ENCODE data around the gene C1QTNF9B. TPM values are rescaled to one million over a fixed set of nuclear protein-coding genes. Genes with fewer than 3 reads are reported as not detected.

C1QTNF9B gene
- polyA plus RNA-seq, 1 donor = 0.36 TPM

DNA sequence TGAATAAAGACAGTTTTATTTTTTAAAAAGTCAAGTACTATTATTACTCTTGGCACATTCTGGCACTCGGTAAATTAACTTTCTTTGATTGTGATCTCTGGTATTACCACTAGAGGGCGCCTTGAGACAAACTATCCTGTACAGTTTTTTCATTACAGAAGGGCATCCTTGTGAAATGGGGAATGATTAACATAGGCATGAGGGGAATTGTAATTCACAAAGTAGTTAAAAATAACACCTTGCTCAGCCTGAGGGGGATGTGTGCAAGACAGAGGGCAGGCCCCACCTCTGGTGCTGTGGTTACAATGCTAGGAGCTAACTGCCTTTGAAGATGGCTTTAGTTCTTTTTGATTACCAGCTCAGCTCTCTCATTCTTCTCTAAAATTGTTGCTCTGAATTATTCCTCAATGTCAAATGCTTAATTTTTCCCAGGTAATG, 24.2 kb upstream of the C1QTNF9B start:
- Histone ChIP-seq H3K4me1 (ENCODE audit: control insufficient read depth, insufficient read depth, low read length) (no peaks in the 10 kb centered on the region), H3K36me3 (ENCODE audit: control insufficient read depth, insufficient read depth, low read length) (no peaks in the 10 kb centered on the region), H3K9me3 (ENCODE audit: control insufficient read depth, low read depth, low read length) (no peaks in the 10 kb centered on the region), H3K27me3 (ENCODE audit: control insufficient read depth, insufficient read depth, low read length) (no peaks in the 10 kb centered on the region), H3K27ac (ENCODE audit: low read length) (no peak overlapping the region), H3K4me3 (ENCODE audit: low read length) (no peak overlapping the region)
- DNase-seq = peak in 1 of 2 donors; percentile 17
- 44% methylated on average over 1 of the region's 2 CpGs for WGBS (ENCODE audit: insufficient coverage, low lambda C conversion rate)

DNA sequence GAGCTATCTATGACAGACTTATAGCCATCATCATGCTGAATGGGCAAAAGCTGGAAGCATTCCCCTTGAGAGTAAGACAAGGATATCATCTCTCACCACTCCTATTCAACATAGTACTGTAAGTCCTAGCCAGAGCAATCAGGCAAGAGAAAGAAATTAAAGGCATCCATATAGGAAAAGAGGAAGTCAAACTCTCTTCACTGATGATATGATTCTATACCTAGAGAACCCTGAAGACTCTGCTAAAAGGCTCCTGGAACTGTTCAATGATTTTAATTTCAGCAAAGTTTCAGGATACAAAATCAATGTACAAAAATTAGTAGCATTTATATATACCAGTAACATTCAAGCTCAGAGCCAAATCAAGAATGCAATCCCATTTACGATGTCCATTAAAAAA, 21.7 kb upstream of the C1QTNF9B start:
- no peaks in the 10 kb centered on the region for H3K27me3 ChIP-seq (ENCODE audit: control insufficient read depth, insufficient read depth, low read length)
- no CpG with 5 or more reads among the region's 1 CpG for WGBS (ENCODE audit: insufficient coverage, low lambda C conversion rate)
- H3K9me3 ChIP-seq (ENCODE audit: control insufficient read depth, low read depth, low read length) = no peaks in the 10 kb centered on the region
- H3K4me3 ChIP-seq (ENCODE audit: low read length) = no peak overlapping the region
- no peaks in the 10 kb centered on the region for H3K36me3 ChIP-seq (ENCODE audit: control insufficient read depth, insufficient read depth, low read length)
- H3K27ac ChIP-seq (ENCODE audit: low read length) = no peak overlapping the region
- no peak for DNase-seq
- no peaks in the 10 kb centered on the region for H3K4me1 ChIP-seq (ENCODE audit: control insufficient read depth, insufficient read depth, low read length)

DNA sequence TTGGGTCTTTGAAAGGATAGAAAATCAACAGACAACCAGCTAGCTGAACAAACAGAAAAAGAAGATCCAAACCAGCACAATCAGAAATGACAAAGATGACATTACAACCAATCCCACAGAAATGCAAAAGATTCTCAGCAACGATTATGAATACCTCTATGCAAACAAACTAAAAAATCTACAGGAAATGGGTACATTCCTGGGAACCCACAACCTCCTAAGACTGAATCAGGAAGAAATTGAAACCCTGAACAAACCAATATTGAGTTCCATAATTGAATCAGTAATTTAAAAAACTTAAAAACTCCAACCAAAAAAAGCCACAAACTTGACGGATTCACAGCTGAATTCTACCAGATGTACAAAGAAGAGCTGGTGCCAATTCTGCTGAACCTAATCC, 20.9 kb upstream of the C1QTNF9B start:
- Histone ChIP-seq H3K9me3 (ENCODE audit: control insufficient read depth, low read depth, low read length) (no peaks in the 10 kb centered on the region), H3K36me3 (ENCODE audit: control insufficient read depth, insufficient read depth, low read length) (no peaks in the 10 kb centered on the region), H3K27ac (ENCODE audit: low read length) (no peak overlapping the region), H3K27me3 (ENCODE audit: control insufficient read depth, insufficient read depth, low read length) (no peaks in the 10 kb centered on the region), H3K4me1 (ENCODE audit: control insufficient read depth, insufficient read depth, low read length) (no peaks in the 10 kb centered on the region), H3K4me3 (ENCODE audit: low read length) (no peak overlapping the region)
- no peak for DNase-seq
- WGBS (ENCODE audit: insufficient coverage, low lambda C conversion rate) = 92% methylated on average over 2 of the region's 2 CpGs

DNA sequence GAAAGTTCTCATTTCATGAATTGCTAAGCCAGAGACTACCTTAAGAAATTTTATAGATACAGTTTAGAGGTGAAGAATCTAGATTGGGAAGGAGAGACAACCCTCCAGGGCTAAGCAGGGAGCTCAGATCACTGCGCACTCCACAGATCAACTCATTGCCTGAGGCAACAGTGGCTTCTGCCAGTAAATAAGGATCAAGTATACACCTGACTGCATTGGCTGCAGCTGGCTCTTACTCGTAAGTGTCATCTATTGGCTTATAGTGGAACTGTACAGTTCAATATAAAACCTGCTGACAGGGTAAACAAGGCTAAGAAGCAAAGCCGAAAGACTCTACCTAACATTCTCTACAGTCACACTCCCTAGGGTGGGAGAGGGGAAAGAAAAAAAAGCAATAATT, 18.0 kb upstream of the C1QTNF9B start:
- H3K4me3 ChIP-seq (ENCODE audit: low read length) = no peak overlapping the region
- no peaks in the 10 kb centered on the region for H3K9me3 ChIP-seq (ENCODE audit: control insufficient read depth, low read depth, low read length)
- no peak for DNase-seq

DNA sequence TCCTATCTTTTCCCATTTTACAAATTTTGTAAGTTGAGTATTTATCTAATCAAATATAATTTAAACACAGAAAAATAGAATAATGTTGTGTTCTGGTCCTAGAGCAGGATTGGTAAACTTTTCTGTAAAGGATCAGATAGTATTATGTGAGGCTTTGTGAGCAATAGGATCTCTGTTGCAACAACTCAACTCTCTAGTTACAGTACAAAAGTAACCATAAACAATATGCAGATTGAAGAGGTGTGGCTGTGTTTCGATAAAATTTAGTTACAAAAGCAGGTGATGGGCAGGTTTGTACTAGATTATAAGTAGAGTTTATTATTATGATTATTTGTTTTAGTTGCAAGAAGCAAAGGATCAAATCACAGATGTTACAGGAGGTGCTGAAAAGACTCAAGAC, 15.2 kb upstream of the C1QTNF9B start:
- Histone ChIP-seq H3K27me3 (ENCODE audit: control insufficient read depth, insufficient read depth, low read length) (no peaks in the 10 kb centered on the region), H3K9me3 (ENCODE audit: control insufficient read depth, low read depth, low read length) (no peaks in the 10 kb centered on the region), H3K4me1 (ENCODE audit: control insufficient read depth, insufficient read depth, low read length) (no peaks in the 10 kb centered on the region), H3K36me3 (ENCODE audit: control insufficient read depth, insufficient read depth, low read length) (no peaks in the 10 kb centered on the region), H3K27ac (ENCODE audit: low read length) (no peak overlapping the region), H3K4me3 (ENCODE audit: low read length) (no peak overlapping the region)
- DNase-seq = no peak
- no CpG with 5 or more reads among the region's 1 CpG for WGBS (ENCODE audit: insufficient coverage, low lambda C conversion rate)

More for the DNA sequence above, 18.0 kb upstream of the C1QTNF9B start:
- H3K4me1 ChIP-seq (ENCODE audit: control insufficient read depth, insufficient read depth, low read length) = no peaks in the 10 kb centered on the region
- no CpG with 5 or more reads among the region's 3 CpGs for WGBS (ENCODE audit: insufficient coverage, low lambda C conversion rate)
- no peaks in the 10 kb centered on the region for H3K27me3 ChIP-seq (ENCODE audit: control insufficient read depth, insufficient read depth, low read length)
- H3K27ac ChIP-seq (ENCODE audit: low read length) = no peak overlapping the region
- no peaks in the 10 kb centered on the region for H3K36me3 ChIP-seq (ENCODE audit: control insufficient read depth, insufficient read depth, low read length)

DNA sequence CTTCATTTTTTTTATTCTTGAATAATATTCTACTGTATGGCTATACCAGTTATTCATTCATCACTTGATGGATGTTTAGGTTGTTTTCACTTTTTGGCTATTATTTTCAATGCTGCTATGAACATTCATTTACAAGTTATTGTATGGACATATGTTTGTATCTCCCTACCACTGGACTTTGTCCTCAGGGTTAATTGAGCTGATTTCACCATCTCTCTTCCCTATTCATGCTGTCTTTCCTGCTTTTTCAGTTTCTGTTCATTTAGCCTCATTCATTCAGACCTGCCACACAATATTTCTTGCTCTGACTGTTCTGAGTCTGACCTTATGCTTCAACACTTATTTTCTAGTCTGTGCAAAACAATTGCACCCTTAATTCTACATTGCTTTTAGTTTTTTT, 12.3 kb upstream of the C1QTNF9B start:
- no peaks in the 10 kb centered on the region for H3K9me3 ChIP-seq (ENCODE audit: control insufficient read depth, low read depth, low read length)
- peak in 1 of 2 donors; percentile 20 for DNase-seq
- no peaks in the 10 kb centered on the region for H3K36me3 ChIP-seq (ENCODE audit: control insufficient read depth, insufficient read depth, low read length)
- no peak overlapping the region for H3K4me3 ChIP-seq (ENCODE audit: low read length)
- H3K4me1 ChIP-seq (ENCODE audit: control insufficient read depth, insufficient read depth, low read length) = no peaks in the 10 kb centered on the region
- H3K27ac ChIP-seq (ENCODE audit: low read length) = no peak overlapping the region
- H3K27me3 ChIP-seq (ENCODE audit: control insufficient read depth, insufficient read depth, low read length) = peaks cover under 1% of the 10 kb centered on the region

DNA sequence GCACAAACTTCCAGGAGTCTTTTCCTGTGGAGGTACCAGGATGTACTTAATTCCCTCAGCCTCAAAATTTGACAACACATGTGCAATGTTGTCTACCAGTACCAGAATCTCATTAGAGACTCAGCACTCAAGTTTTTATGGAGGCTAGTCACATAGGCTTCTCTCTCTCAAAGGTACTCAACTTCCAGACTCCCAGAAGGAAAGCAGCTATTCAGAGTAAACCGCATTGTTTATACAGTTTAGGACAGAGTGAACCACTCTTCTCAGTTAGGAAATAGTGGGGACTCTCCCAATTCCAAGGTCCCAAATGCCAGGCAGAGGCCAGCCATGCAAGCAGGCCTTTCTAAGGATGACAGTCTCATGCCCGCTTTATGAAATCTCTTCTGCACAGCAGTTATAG, 8.5 kb upstream of the C1QTNF9B start:
- no peak for DNase-seq
- Histone ChIP-seq H3K4me3 (ENCODE audit: low read length) (no peak overlapping the region), H3K27ac (ENCODE audit: low read length) (no peak overlapping the region), H3K36me3 (ENCODE audit: control insufficient read depth, insufficient read depth, low read length) (no peaks in the 10 kb centered on the region), H3K9me3 (ENCODE audit: control insufficient read depth, low read depth, low read length) (no peaks in the 10 kb centered on the region), H3K27me3 (ENCODE audit: control insufficient read depth, insufficient read depth, low read length) (peaks cover 35% of the 10 kb centered on the region), H3K4me1 (ENCODE audit: control insufficient read depth, insufficient read depth, low read length) (no peaks in the 10 kb centered on the region)
- no CpG with 5 or more reads among the region's 2 CpGs for WGBS (ENCODE audit: insufficient coverage, low lambda C conversion rate)

DNA sequence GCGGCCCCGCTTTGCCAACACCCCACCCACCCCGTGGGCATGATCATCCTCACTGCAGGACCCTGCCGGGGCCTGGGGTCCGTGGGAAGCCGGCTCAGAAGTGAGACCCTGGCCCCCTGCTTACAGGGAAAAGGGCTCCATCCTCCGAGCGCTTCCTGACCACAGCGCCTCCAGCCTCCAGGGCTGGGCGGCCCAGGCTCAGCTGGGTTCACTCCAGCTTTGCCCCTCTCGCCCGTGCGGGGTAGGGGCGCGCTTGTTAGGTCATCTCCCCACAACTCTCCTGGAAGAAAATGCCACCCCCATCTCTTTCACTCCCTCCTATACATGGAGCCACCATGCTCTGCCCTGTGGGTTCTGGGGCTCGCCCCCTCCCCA, 6.6 kb upstream of the C1QTNF9B start:
- Histone ChIP-seq H3K27ac (ENCODE audit: low read length) (no peak overlapping the region), H3K4me1 (ENCODE audit: control insufficient read depth, insufficient read depth, low read length) (no peaks in the 10 kb centered on the region), H3K4me3 (ENCODE audit: low read length) (no peak overlapping the region), H3K9me3 (ENCODE audit: control insufficient read depth, low read depth, low read length) (no peaks in the 10 kb centered on the region), H3K36me3 (ENCODE audit: control insufficient read depth, insufficient read depth, low read length) (no peaks in the 10 kb centered on the region), H3K27me3 (ENCODE audit: control insufficient read depth, insufficient read depth, low read length) (peaks cover 35% of the 10 kb centered on the region)
- WGBS (ENCODE audit: insufficient coverage, low lambda C conversion rate) = 41% methylated on average over 5 of the region's 16 CpGs
- no peak for DNase-seq

DNA sequence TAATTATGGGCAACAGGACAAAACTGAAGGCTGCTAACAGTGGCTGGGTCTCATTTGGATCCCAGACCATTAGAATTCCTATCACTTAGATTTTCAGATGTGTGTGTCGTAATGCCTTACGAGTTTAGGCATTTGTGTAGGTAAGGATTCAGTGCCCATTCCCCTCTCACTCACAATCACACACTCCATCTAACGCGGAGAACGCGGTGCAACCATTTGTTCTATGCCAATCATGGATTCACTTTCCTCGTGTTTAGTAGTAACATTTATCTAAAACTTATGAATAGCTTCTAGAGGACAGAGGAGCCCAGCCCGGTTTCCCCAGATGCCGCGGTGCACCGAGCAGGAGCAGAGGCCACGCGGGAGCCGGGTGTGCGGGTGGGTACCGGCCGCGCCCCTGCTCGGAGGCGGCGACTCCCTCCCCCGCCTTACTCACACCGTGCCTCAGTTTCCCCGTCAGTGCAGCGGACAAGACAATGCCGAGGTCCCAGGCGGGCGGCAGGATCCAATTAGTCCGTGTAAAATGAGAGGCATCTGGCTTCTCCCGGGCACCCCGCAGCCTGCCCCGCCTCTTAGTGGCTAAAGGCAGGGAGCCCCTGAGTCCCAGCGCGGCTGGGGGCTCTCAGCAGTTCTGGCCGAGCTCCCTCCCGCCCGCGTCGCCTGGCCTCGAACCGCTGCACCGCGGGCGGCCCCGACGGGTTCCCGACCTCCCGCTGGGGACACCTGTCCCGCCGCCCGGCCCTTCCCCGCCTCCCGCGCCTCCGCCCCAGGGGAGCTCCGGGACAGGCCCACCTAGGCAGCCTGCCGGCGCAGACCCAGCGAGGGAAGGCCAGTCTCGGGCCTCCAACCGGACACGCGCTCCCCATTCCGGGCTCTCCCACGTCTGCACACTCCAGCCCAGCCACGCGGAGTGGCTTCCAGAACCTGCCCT, 5.9 kb upstream of the C1QTNF9B start:
- WGBS (ENCODE audit: insufficient coverage, low lambda C conversion rate) = 50% methylated on average over 1 of the region's 67 CpGs
- H3K27ac ChIP-seq (ENCODE audit: low read length) = no peak overlapping the region
- H3K36me3 ChIP-seq (ENCODE audit: control insufficient read depth, insufficient read depth, low read length) = no peaks in the 10 kb centered on the region
- H3K9me3 ChIP-seq (ENCODE audit: control insufficient read depth, low read depth, low read length) = no peaks in the 10 kb centered on the region
- H3K4me1 ChIP-seq (ENCODE audit: control insufficient read depth, insufficient read depth, low read length) = no peaks in the 10 kb centered on the region
- H3K4me3 ChIP-seq (ENCODE audit: low read length) = peak overlapping the region; percentile 10
- no peak for DNase-seq
- H3K27me3 ChIP-seq (ENCODE audit: control insufficient read depth, insufficient read depth, low read length) = peaks cover 35% of the 10 kb centered on the region

DNA sequence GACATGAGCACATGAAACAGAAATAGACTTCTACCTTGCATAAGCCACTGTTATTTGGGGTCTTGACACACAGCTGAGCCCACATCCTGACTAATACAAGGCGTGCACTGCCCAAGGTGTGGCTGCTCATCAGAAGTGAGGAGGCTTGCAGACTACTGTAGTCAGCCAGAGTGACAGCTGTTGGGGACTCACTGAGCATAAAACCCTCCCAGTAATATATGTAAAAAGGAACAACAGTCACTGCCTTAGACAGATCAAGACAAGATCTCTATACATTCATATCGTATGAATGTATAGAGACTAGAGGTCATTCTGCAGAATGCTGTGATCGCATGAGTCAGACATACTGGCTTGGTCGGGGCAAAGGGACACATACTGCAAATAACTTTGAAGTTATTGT, 4.1 kb upstream of the C1QTNF9B start:
- peaks cover 35% of the 10 kb centered on the region for H3K27me3 ChIP-seq (ENCODE audit: control insufficient read depth, insufficient read depth, low read length)
- no peaks in the 10 kb centered on the region for H3K36me3 ChIP-seq (ENCODE audit: control insufficient read depth, insufficient read depth, low read length)
- H3K27ac ChIP-seq (ENCODE audit: low read length) = no peak overlapping the region
- no peaks in the 10 kb centered on the region for H3K4me1 ChIP-seq (ENCODE audit: control insufficient read depth, insufficient read depth, low read length)
- no peak for DNase-seq
- 50% methylated on average over 1 of the region's 4 CpGs for WGBS (ENCODE audit: insufficient coverage, low lambda C conversion rate)
- H3K4me3 ChIP-seq (ENCODE audit: low read length) = no peak overlapping the region
- H3K9me3 ChIP-seq (ENCODE audit: control insufficient read depth, low read depth, low read length) = no peaks in the 10 kb centered on the region

DNA sequence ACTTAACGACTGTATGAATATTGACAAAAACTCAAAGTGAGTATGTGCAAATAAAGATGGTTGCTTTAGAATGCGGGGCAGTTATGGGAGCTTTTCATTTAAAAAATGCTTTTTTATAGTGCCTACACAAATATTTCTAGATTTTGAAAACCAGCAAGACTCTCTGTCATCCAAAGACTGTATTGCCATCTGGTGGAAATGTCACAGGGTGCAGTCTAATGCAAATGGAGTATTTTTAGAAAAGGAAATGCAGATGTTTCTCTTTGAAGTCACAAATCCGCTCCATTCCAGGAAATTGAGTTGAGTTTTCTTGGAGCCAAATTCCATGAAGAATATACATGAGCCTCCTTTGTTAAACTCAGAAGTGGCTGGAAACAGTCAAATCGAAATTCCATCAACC, 2.3 kb upstream of the C1QTNF9B start:
- WGBS (ENCODE audit: insufficient coverage, low lambda C conversion rate) = 27% methylated on average over 3 of the region's 4 CpGs
- Histone ChIP-seq H3K27ac (ENCODE audit: low read length) (no peak overlapping the region), H3K36me3 (ENCODE audit: control insufficient read depth, insufficient read depth, low read length) (no peaks in the 10 kb centered on the region), H3K4me1 (ENCODE audit: control insufficient read depth, insufficient read depth, low read length) (no peaks in the 10 kb centered on the region), H3K4me3 (ENCODE audit: low read length) (no peak overlapping the region), H3K9me3 (ENCODE audit: control insufficient read depth, low read depth, low read length) (no peaks in the 10 kb centered on the region), H3K27me3 (ENCODE audit: control insufficient read depth, insufficient read depth, low read length) (peaks cover 34% of the 10 kb centered on the region)
- peak in 1 of 2 donors; percentile 20 for DNase-seq

Data from large intestine (tissue), 3 donors.